Left lung (tissue), 10 donors: Measurements from ENCODE around the gene NR4A1. TPM values are rescaled to one million over a fixed set of nuclear protein-coding genes. Genes with fewer than 3 reads are reported as not detected.

Source experiments
- ATAC-seq: fragments of 200-7000 bp; cut with Tn5 transposase; one replicate; pipeline ENCODE4 v1.9.1; 2020; ENCODE audit warnings: moderate library complexity
- DNase-seq, 4 donors: peaks; one replicate each; pipeline ENCODE4 v3.0.0-alpha.2; 2013 to 2020
- H3K27ac ChIP-seq, 2 donors: fragments of 200-600 bp; sonication (generic) in 1 of 2; one replicate each; pipeline versions ENCODE4 v1.5.0 to v1.8.0; 2020 to 2021
- H3K27me3 ChIP-seq, 2 donors: fragments of 200-600 bp; sonication (generic) in 1 of 2; one replicate each; pipeline versions ENCODE4 v1.5.0 to v1.8.0; 2020 to 2021
- H3K36me3 ChIP-seq, 2 donors: fragments of 200-600 bp; sonication (generic) in 1 of 2; one replicate each; pipeline versions ENCODE4 v1.5.0 to v1.8.0; 2020 to 2021
- H3K4me1 ChIP-seq, 2 donors: fragments of 200-600 bp; one replicate each; pipeline ENCODE4 v1.8.0; 2021
- H3K4me3 ChIP-seq, 2 donors: fragments of 200-600 bp; sonication (generic) in 1 of 2; one replicate each; pipeline versions ENCODE4 v1.5.0 to v1.8.0; 2020 to 2021; ENCODE audit warnings: mild to moderate bottlenecking in 1 of 2
- H3K9me3 ChIP-seq, 2 donors: fragments of 200-600 bp; sonication (generic) in 1 of 2; one replicate each; pipeline versions ENCODE4 v1.5.0 to v1.8.0; 2020 to 2021
- CTCF ChIP-seq, 2 donors: fragments of 200-600 bp; sonication (generic) in 1 of 2; IDR thresholded peaks; one replicate each; pipeline versions ENCODE4 v1.5.0 to v1.8.0; 2021; ENCODE audit warnings: antibody characterized with exemption in 2 of 2
- intact Hi-C, 2 donors: fragments of 100-400 bp; cut with DNase I; formaldehyde crosslinking; loops; one replicate each; pipeline versions ENCODE4 v1.11.2 to v1.14.2; 2022
- polyA plus RNA-seq, 6 donors: library from polyadenylated mRNA; unstranded; fragments of 120-200 nt; gene quantifications; one replicate each; pipeline ENCODE4 v1.2.1, GENCODE V29; 2013; ENCODE audit not compliant: insufficient read length in 6 of 6
- total RNA-seq, 2 donors: library from RNA; stranded (reverse); fragmentation: NEBNext Ultra II Directional; extraction: Animal tissue kit (Norgen Biotek cat#: 25700); gene quantifications; one replicate each; pipeline ENCODE4 v1.2.1, GENCODE V29; 2021
- donor health status: DM: no; HTN: yes; CAD: no.
- donor health status: DM: no; HTN: no; CAD: no.

The NR4A1 gene
- total and polyA plus RNA-seq, 8 donors: 12.8 to 293 (median 82.3) TPM

- no peak for TF ChIP-seq CTCF (IDR thresholded peaks at IDR 0.05)
- Histone ChIP-seq H3K4me1 (peaks cover 18 to 50% of the 10 kb centered on the region in 2 donors), H3K9me3 (no peaks in the 10 kb centered on the region), H3K36me3 (no peaks in the 10 kb centered on the region), H3K27me3 (peaks cover 0 to 27% of the 10 kb centered on the region in 2 donors), H3K27ac (peak overlapping the region; percentile 75 to 89), H3K4me3 (peak overlapping the region; percentile 2 to 34)
- DNase-seq (peak in 1 of 4 donors; percentile 71), ATAC-seq (no peak)
- intact Hi-C loops: no loop called here
These were observed 17.6 kb upstream of the NR4A1 start for GRCh38 chr12:52033446-52034140.

DNA sequence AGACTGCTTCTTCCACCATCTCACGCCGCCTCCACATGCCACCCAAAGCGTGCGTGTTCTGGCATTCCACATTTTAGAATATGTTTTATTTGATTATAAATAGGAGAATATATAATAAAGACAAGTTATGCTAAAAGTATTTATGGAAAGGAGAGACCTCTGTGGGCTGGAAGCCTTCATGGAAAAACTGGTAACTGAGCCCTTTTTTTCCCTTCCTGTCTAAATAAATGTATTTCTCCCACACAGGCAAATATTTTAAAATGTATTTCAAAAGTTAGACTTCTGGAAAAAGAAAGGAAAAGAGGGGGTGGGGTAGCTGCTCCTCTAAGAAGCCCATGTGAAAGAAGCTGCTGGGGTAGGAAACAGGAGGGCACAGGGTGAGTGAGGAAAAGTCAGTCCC is 16.1 kb upstream of the NR4A1 start:
- no peaks in the 10 kb centered on the region for H3K36me3 ChIP-seq
- no peak for TF ChIP-seq CTCF (IDR thresholded peaks at IDR 0.05)
- DNase-seq (peak in 1 of 4 donors; percentile 13), ATAC-seq (no peak)
- H3K9me3 ChIP-seq: no peaks in the 10 kb centered on the region
- H3K27me3 ChIP-seq: peaks cover 0 to 27% of the 10 kb centered on the region in 2 donors
- no peak overlapping the region for H3K4me3 ChIP-seq
- intact Hi-C loops: no loop called here
- H3K4me1 ChIP-seq: peaks cover 18 to 60% of the 10 kb centered on the region in 2 donors
- H3K27ac ChIP-seq: no peak overlapping the region

- no peak for TF ChIP-seq CTCF (IDR thresholded peaks at IDR 0.05)
- peaks cover 0 to 27% of the 10 kb centered on the region in 2 donors for H3K27me3 ChIP-seq
- intact Hi-C loops: no loop called here
- H3K27ac ChIP-seq: peak overlapping the region; percentile 68 to 88
- peaks cover 18 to 60% of the 10 kb centered on the region in 2 donors for H3K4me1 ChIP-seq
- H3K9me3 ChIP-seq: no peaks in the 10 kb centered on the region
- H3K36me3 ChIP-seq: no peaks in the 10 kb centered on the region
- H3K4me3 ChIP-seq: no peak overlapping the region
- DNase-seq: no peak
- no peak for ATAC-seq
These were observed 15.3 kb upstream of the NR4A1 start for GRCh38 chr12:52035926-52036325.

DNA sequence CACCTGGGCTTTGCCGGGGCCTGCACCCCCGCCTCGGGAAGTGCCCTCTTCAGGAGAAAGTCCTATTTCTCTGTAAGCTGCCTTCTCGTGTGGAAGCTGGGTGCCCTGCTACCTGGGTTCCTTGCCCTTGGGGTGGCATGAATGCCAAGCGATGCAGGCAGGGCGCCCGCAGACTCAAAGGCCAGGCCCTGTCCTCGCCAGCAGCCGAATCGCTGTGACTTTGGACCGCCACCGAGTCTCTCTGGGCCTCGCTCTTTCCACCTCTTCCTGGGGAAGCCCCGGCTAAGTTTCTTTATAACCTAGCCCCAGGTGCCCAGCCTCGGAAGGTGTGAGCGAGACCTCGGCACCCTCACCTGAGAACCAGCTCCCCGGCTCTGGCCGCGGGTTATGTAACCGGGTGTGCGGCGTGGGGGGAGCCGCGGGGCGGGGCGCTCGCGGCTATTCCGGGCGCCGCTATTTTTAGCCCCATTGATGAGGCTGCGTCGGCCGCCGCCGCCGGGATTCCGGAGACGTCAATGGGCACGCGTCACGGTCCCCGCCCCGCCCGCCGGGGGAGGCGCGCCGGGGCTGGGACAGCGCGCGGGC is 14.6 kb upstream of the NR4A1 start:
- intact Hi-C loops: no loop called here
- Histone ChIP-seq H3K27ac (peak overlapping the region; percentile 68 to 88), H3K4me3 (peak overlapping the region; percentile 3 to 61), H3K4me1 (peaks cover 18 to 60% of the 10 kb centered on the region in 2 donors), H3K9me3 (no peaks in the 10 kb centered on the region), H3K36me3 (no peaks in the 10 kb centered on the region), H3K27me3 (peaks cover 0 to 27% of the 10 kb centered on the region in 2 donors)
- no peak for TF ChIP-seq CTCF (IDR thresholded peaks at IDR 0.05)
- ATAC-seq: peak; percentile 64
- DNase-seq: peak; percentile 80 to 94 (median 92)

- no peak for TF ChIP-seq CTCF (IDR thresholded peaks at IDR 0.05)
- no peak for ATAC-seq
- DNase-seq: peak in 3 of 4 donors; percentile 65 to 82 (median 79)
- intact Hi-C loops: no loop called here
- Histone ChIP-seq H3K27ac (peak overlapping the region; percentile 75 to 90), H3K4me3 (peak overlapping the region; percentile 61 to 68), H3K36me3 (no peaks in the 10 kb centered on the region), H3K27me3 (peaks cover 0 to 27% of the 10 kb centered on the region in 2 donors), H3K9me3 (no peaks in the 10 kb centered on the region), H3K4me1 (peaks cover 18 to 55% of the 10 kb centered on the region in 2 donors)
These were observed 13.9 kb upstream of the NR4A1 start for GRCh38 chr12:52037248-52037861.
